ENCODE data around the gene RHPN2. TPM values are rescaled to one million over a fixed set of nuclear protein-coding genes. Genes with fewer than 3 reads are reported as not detected.

The RHPN2 gene
- total RNA-seq, 4 donors from 2014 or later = under 0.01 to 10.6 (median 5.1) TPM

DNA sequence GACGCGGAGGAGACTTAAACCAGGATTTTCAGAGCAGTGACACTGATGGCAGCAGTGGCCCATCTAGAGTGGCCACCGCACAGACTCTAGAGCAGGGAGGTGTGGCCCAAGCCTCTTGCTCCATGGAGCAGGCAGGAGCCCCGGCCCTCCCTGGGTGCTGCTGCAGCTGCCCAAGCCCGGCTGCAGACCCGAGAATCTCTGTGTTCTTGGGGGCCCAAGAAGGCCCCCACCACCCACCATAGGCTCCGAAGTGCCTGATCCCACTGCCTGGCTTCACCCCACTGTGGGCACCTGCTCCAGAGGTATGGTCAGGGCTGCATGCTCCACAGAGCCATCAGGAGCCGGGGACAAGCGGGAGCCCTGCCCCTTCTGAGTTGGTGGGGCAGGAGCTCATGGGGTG, 129.1 kb downstream of the RHPN2 start:
- Histone ChIP-seq H3K27ac (no peak overlapping the region), H3K4me1 (no peaks in the 10 kb centered on the region), H3K27me3 (no peaks in the 10 kb centered on the region), H3K9me3 (no peaks in the 10 kb centered on the region), H3K36me3 (no peaks in the 10 kb centered on the region), H3K4me3 (no peak overlapping the region)
- intact Hi-C loops (cut with DNase I; ENCODE audit: low total_unique reads) = no loop called here
- no peak for DNase-seq
- TF ChIP-seq POLR2A (IDR thresholded peaks at IDR 0.05) = no peak

- H3K4me3 ChIP-seq = no peak overlapping the region
- no peak overlapping the region for H3K27ac ChIP-seq
- intact Hi-C loops (cut with DNase I; ENCODE audit: low total_unique reads) = no loop called here
- no peaks in the 10 kb centered on the region for H3K27me3 ChIP-seq
- peaks cover 0 to 2% of the 10 kb centered on the region in 2 donors for H3K9me3 ChIP-seq
- no peaks in the 10 kb centered on the region for H3K4me1 ChIP-seq
- no peak for DNase-seq
- no peak for TF ChIP-seq POLR2A (IDR thresholded peaks at IDR 0.05)
- TF ChIP-seq, protein P1, sequence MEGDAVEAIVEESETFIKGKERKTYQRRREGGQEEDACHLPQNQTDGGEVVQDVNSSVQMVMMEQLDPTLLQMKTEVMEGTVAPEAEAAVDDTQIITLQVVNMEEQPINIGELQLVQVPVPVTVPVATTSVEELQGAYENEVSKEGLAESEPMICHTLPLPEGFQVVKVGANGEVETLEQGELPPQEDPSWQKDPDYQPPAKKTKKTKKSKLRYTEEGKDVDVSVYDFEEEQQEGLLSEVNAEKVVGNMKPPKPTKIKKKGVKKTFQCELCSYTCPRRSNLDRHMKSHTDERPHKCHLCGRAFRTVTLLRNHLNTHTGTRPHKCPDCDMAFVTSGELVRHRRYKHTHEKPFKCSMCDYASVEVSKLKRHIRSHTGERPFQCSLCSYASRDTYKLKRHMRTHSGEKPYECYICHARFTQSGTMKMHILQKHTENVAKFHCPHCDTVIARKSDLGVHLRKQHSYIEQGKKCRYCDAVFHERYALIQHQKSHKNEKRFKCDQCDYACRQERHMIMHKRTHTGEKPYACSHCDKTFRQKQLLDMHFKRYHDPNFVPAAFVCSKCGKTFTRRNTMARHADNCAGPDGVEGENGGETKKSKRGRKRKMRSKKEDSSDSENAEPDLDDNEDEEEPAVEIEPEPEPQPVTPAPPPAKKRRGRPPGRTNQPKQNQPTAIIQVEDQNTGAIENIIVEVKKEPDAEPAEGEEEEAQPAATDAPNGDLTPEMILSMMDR (IDR thresholded peaks at IDR 0.05) = no peak
- H3K36me3 ChIP-seq = no peaks in the 10 kb centered on the region
Observed at GRCh38 chr19:32933571-32933970, 131.1 kb downstream of the RHPN2 start.

DNA sequence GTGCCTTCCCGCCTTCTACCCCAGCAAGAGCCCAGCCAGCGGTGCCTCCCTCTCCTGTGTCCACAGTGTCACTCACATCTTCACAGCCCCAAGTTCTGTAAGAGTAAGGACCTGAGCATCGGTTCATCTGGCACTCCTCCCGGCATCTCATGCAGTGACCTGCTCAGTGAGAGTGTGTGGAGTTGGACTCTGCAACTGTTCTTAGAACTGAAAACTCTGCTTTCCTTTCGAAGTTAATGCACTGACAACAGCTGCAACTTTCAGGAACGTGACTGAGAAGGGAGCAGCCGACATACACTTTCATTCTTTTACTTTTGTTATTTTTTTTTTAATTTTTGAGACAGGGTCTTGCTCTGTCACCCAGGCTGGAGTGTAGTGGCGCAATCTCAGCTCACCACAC, 134.1 kb downstream of the RHPN2 start:
- H3K27ac ChIP-seq = no peak overlapping the region
- no peaks in the 10 kb centered on the region for H3K27me3 ChIP-seq
- H3K9me3 ChIP-seq = peaks cover 0 to 9% of the 10 kb centered on the region in 2 donors
- no peaks in the 10 kb centered on the region for H3K36me3 ChIP-seq
- intact Hi-C loops (cut with DNase I; ENCODE audit: low total_unique reads) = no loop called here
- TF ChIP-seq, protein P1 (IDR thresholded peaks at IDR 0.05) = no peak
- no peak for TF ChIP-seq POLR2A (IDR thresholded peaks at IDR 0.05)
- H3K4me3 ChIP-seq = no peak overlapping the region
- DNase-seq = no peak
- H3K4me1 ChIP-seq = no peaks in the 10 kb centered on the region

GRCh38 chr19:32928806-32929205, 135.9 kb downstream of the RHPN2 start:
- no peak overlapping the region for H3K27ac ChIP-seq
- no peak overlapping the region for H3K4me3 ChIP-seq
- intact Hi-C loops (cut with DNase I; ENCODE audit: low total_unique reads) = no loop called here
- H3K4me1 ChIP-seq = no peaks in the 10 kb centered on the region
- H3K27me3 ChIP-seq = no peaks in the 10 kb centered on the region
- TF ChIP-seq, protein P1 (IDR thresholded peaks at IDR 0.05) = no peak
- TF ChIP-seq POLR2A (IDR thresholded peaks at IDR 0.05) = no peak
- DNase-seq = no peak
- H3K36me3 ChIP-seq = no peaks in the 10 kb centered on the region
- peaks cover 0 to 9% of the 10 kb centered on the region in 2 donors for H3K9me3 ChIP-seq

Small RNA genes lying within 50 kb of the gene (small RNA-seq; reads per million reads assigned to genes)
- gene AC008521.1 (not detected), gene AC008521.2 (not detected)

Other genes with a start within 250 kb of the RHPN2 start
- gene SLC7A9, start 195.1 kb downstream of the RHPN2 start, total RNA-seq = 1 to 10 TPM in 1 of 4 donors, not detected in 3; 1.1 TPM
- 10 to 100 TPM in 2 of 4 donors, 1 to 10 TPM in 2; 5.1 to 29.2 (median 10.6) TPM for gene CEP89, start 92.9 kb downstream of the RHPN2 start, total RNA-seq
- 1 to 10 TPM in 2 of 4 donors, not detected in 2; 2.0 to 3.8 TPM for gene FAAP24, start 92.6 kb downstream of the RHPN2 start, total RNA-seq
- gene GPATCH1, start 16.3 kb upstream of the RHPN2 start, total RNA-seq = 10 to 100 TPM in 2 of 4 donors, 1 to 10 TPM in 1, under 1 TPM in 1; under 0.01 to 13.1 (median 7.4) TPM
- not detected for gene WDR88, start 67.2 kb upstream of the RHPN2 start, total RNA-seq
- gene LRP3, start 129.4 kb upstream of the RHPN2 start, total RNA-seq = 10 to 100 TPM in 3 of 4 donors, 1 to 10 TPM in 1; 5.9 to 26.9 (median 23.3) TPM
- not detected for gene SLC7A10, start 161.0 kb upstream of the RHPN2 start, total RNA-seq
- 1 to 10 TPM; 1.3 to 9.1 (median 5.0) TPM for gene CEBPA, start 237.6 kb upstream of the RHPN2 start, total RNA-seq

Measured in uterus (tissue), 4 donors.